ENCODE data around the gene IL17RC.

The IL17RC gene

DNA sequence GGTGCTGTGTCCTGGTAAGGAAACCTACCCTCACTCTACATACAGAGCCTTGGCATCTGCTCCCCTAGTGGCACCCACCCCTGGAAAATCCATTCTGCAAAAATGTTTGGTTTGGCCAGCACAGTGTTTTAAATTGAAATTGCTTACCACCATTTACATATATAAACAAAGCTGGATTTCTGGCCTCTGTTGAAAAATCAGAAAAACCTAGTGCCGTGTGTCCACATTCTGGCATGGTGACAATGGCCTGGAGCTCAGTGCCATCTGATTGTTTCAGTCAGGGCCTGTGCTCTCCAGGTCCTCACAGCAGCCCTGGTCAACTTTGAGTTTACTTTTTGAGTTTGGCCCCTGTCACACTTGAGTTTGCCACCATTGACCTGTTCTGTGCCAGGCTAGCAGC, 2.9 kb upstream of the IL17RC start:
- H3K4me1 ChIP-seq: peaks cover 5% of the 10 kb centered on the region; the same call in 1 of the 2 replicates
- no peaks in the 10 kb centered on the region for H3K36me3 ChIP-seq
- TF ChIP-seq, protein P1, sequence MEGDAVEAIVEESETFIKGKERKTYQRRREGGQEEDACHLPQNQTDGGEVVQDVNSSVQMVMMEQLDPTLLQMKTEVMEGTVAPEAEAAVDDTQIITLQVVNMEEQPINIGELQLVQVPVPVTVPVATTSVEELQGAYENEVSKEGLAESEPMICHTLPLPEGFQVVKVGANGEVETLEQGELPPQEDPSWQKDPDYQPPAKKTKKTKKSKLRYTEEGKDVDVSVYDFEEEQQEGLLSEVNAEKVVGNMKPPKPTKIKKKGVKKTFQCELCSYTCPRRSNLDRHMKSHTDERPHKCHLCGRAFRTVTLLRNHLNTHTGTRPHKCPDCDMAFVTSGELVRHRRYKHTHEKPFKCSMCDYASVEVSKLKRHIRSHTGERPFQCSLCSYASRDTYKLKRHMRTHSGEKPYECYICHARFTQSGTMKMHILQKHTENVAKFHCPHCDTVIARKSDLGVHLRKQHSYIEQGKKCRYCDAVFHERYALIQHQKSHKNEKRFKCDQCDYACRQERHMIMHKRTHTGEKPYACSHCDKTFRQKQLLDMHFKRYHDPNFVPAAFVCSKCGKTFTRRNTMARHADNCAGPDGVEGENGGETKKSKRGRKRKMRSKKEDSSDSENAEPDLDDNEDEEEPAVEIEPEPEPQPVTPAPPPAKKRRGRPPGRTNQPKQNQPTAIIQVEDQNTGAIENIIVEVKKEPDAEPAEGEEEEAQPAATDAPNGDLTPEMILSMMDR (IDR thresholded peaks at IDR 0.05; ENCODE audit: low read depth, low read length): no peak
- no peaks in the 10 kb centered on the region for H3K9me3 ChIP-seq
- H3K4me3 ChIP-seq (ENCODE audit: low read depth, low read length): no peak overlapping the region
- no peaks in the 10 kb centered on the region for H3K27me3 ChIP-seq
- no peak for DNase-seq

DNA sequence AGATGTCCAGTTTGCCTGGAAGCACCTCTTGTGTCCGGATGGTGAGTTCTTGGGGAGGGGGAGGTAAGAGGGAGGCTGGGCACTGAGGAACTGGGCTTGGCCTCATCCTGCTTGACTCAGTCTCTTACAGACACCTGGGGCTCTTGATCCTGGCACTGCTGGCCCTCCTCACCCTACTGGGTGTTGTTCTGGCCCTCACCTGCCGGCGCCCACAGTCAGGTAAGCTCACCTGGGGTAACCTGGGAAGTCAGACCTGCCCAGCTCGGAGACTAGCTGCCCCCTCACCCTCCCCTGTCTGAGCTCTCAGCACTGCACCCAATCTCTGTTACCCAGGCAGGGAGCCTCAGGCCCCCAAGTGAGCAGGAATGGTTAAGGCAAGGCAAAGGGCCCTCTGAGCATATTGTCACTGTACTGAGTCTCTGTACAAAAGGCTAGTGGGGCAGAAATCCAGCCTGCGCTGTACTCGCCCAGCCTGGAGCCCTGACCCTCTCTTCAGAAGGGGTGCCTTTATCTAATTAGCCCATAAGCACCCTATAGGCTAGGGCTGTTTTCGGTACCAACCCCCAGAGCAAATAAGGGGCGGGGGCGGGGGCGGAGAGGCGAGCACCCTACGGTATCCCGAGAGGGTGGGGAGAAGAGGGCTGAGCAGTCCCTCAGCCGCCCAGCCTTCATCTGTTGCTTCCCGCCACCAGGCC, 2.2 kb upstream of the IL17RC start:
- TF ChIP-seq, protein P1 (IDR thresholded peaks at IDR 0.05; ENCODE audit: low read depth, low read length): no peak
- DNase-seq: peak; percentile 10
- Histone ChIP-seq H3K36me3 (no peaks in the 10 kb centered on the region), H3K4me3 (ENCODE audit: low read depth, low read length) (peak overlapping the region; percentile 33), H3K27me3 (no peaks in the 10 kb centered on the region), H3K9me3 (no peaks in the 10 kb centered on the region), H3K4me1 (peaks cover 5% of the 10 kb centered on the region; the same call in 1 of the 2 replicates)

DNA sequence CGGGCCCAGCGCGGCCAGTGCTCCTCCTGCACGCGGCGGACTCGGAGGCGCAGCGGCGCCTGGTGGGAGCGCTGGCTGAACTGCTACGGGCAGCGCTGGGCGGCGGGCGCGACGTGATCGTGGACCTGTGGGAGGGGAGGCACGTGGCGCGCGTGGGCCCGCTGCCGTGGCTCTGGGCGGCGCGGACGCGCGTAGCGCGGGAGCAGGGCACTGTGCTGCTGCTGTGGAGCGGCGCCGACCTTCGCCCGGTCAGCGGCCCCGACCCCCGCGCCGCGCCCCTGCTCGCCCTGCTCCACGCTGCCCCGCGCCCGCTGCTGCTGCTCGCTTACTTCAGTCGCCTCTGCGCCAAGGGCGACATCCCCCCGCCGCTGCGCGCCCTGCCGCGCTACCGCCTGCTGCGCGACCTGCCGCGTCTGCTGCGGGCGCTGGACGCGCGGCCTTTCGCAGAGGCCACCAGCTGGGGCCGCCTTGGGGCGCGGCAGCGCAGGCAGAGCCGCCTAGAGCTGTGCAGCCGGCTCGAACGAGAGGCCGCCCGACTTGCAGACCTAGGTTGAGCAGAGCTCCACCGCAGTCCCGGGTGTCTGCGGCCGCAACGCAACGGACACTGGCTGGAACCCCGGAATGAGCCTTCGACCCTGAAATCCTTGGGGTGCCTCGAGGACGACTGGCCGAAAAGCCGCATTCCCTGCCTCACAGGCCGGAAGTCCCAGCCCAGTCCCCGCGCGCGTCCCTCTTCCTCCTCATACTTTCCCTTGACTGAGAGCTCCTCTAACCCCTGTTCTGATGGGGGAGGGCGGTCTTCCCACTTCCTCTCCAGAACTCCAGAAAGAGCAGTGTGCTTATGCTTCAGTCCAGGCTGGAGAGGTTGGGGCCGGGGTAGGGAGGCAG, 1.4 kb upstream of the IL17RC start:
- H3K27me3 ChIP-seq: no peaks in the 10 kb centered on the region
- H3K4me3 ChIP-seq (ENCODE audit: low read depth, low read length): peak overlapping the region; percentile 55
- peak; percentile 74 for DNase-seq
- peaks cover 5% of the 10 kb centered on the region; the same call in 1 of the 2 replicates for H3K4me1 ChIP-seq
- no peaks in the 10 kb centered on the region for H3K36me3 ChIP-seq
- H3K9me3 ChIP-seq: no peaks in the 10 kb centered on the region
- TF ChIP-seq, protein P1 (IDR thresholded peaks at IDR 0.05; ENCODE audit: low read depth, low read length): 0 out of 2 replicates have a peak, but pooled peaks have one; percentile 8

DNA sequence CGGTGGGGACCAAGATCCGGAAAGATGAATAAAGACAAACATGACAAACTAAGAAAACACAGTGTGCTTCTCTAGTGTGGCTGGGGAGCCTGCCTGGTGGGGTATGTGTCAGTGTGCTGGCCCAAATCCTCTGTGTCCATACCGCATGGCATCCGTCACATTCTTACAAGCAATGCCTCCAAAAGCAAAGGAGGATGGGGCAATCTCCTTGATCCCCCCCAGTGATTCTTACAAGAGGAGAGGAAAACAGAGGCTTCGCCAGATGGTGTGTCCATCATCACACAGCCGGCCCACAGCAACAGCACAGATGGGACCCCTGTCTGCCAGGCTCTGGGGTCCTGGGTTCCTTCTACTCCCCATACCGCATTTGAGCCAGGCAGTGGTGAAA, 558 bp upstream of the IL17RC start:
- H3K36me3 ChIP-seq: no peaks in the 10 kb centered on the region
- TF ChIP-seq, protein P1 (IDR thresholded peaks at IDR 0.05; ENCODE audit: low read depth, low read length): no peak
- DNase-seq: no peak
- H3K4me3 ChIP-seq (ENCODE audit: low read depth, low read length): no peak overlapping the region
- no peaks in the 10 kb centered on the region for H3K27me3 ChIP-seq
- no peaks in the 10 kb centered on the region for H3K9me3 ChIP-seq
- H3K4me1 ChIP-seq: peaks cover 5% of the 10 kb centered on the region; the same call in 1 of the 2 replicates

DNA sequence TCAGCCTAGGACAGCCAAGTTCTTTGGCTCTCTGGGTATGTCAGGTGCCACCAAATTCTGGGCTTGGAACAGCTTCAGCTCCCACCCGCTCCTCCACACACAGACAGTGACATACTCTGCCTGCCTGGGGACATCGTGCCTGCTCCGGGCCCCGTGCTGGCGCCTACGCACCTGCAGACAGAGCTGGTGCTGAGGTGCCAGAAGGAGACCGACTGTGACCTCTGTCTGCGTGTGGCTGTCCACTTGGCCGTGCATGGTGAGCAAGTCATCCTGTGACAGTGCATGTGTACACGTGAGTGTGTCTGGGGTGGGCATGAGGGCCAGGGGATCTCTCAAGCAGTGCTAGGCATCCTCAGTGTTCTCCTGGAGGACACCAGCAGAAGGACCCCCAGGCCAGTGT, 922 bp downstream of the IL17RC start:
- Histone ChIP-seq H3K4me1 (peaks cover 5% of the 10 kb centered on the region; the same call in 1 of the 2 replicates), H3K27me3 (no peaks in the 10 kb centered on the region), H3K4me3 (ENCODE audit: low read depth, low read length) (no peak overlapping the region), H3K36me3 (no peaks in the 10 kb centered on the region), H3K9me3 (no peaks in the 10 kb centered on the region)
- DNase-seq: no peak
- TF ChIP-seq, protein P1 (IDR thresholded peaks at IDR 0.05; ENCODE audit: low read depth, low read length): no peak
